IMR-90 (cell line): ENCODE data around the gene WBP11. TPM values are rescaled to one million over a fixed set of nuclear protein-coding genes. Genes with fewer than 3 reads are reported as not detected.

Experiments
- ATAC-seq: fragments of 200-7000 bp; cut with Tn5 transposase; 2 replicates; pipeline ENCODE4 v1.9.1; 2020; ENCODE audit warnings: low read depth, mild to moderate bottlenecking, moderate library complexity
- BruUV-seq: library from RNA; stranded (reverse); fragments of 400-500 nt; replicated peaks from 2 replicates; lab custom pipeline; 2021; lab: Mats Ljungman, UMichigan
- CTCF ChIA-PET: fragments of 300-600 bp; formaldehyde crosslinking; extraction: SDS; loops from one replicate; lab custom pipeline; 2021; ENCODE audit warnings: antibody characterized with exemption; lab: Yijun Ruan, JAX
- POLR2A ChIA-PET: fragments of 300-600 bp; sonication (Branson Sonifier 250); formaldehyde crosslinking; loops from one replicate; lab custom pipeline; 2022; ENCODE audit warnings: antibody characterized with exemption; ENCODE audit not compliant: unreplicated experiment; lab: Charles Lee
- DNase-seq: peaks from one replicate; pipeline ENCODE4 v3.0.0; 2013
- H2AFZ ChIP-seq: replicated peaks from 2 replicates; pipeline ENCODE3; 2013; ENCODE audit warnings: low read length, mild to moderate bottlenecking; ENCODE audit not compliant: poor library complexity
- H2AK5ac ChIP-seq: 2 replicates; pipeline ENCODE4 v1.6.1; 2013; ENCODE audit warnings: low read depth, low read length, inconsistent platforms
- H2AK9ac ChIP-seq: replicated peaks from 2 replicates; pipeline ENCODE3; 2013; ENCODE audit warnings: mild to moderate bottlenecking, low read depth, low read length, moderate library complexity; ENCODE audit not compliant: poor library complexity
- H2BK120ac ChIP-seq: 2 replicates; pipeline ENCODE4 v1.6.1; 2013; ENCODE audit warnings: low read depth, low read length, inconsistent platforms
- H2BK15ac ChIP-seq: 3 replicates; pipeline ENCODE4 v1.6.1; 2013; ENCODE audit warnings: low read depth, low read length, inconsistent platforms
- H2BK20ac ChIP-seq: 2 replicates; pipeline ENCODE4 v1.6.1; 2013; ENCODE audit warnings: low read depth, mild to moderate bottlenecking, inconsistent platforms, low read length, moderate library complexity
- H2BK5ac ChIP-seq: 2 replicates; pipeline ENCODE4 v1.6.1; 2013; ENCODE audit warnings: mild to moderate bottlenecking, low read depth, low read length, inconsistent platforms; ENCODE audit not compliant: poor library complexity, severe bottlenecking
- H3K14ac ChIP-seq: replicated peaks from 2 replicates; pipeline ENCODE4 v1.6.1; 2013; ENCODE audit warnings: low read depth, low read length, inconsistent platforms
- H3K18ac ChIP-seq: 2 replicates; pipeline ENCODE4 v1.6.1; 2013; ENCODE audit warnings: low read depth, low read length, control low read depth
- H3K23ac ChIP-seq: 2 replicates; pipeline ENCODE4 v1.6.1; 2013; ENCODE audit warnings: low read depth, low read length, inconsistent platforms
- H3K27ac ChIP-seq: 2 replicates; pipeline ENCODE4 v1.5.1; 2013; ENCODE audit warnings: mild to moderate bottlenecking, control low read depth, low read length; ENCODE audit not compliant: insufficient read depth
- H3K27me3 ChIP-seq: 2 replicates; pipeline ENCODE4 v1.6.1; 2013; ENCODE audit warnings: low read length; ENCODE audit not compliant: control insufficient read depth, insufficient read depth
- H3K36me3 ChIP-seq: 2 replicates; pipeline ENCODE4 v1.6.1; 2013; ENCODE audit warnings: low read length, mixed read lengths; ENCODE audit not compliant: control insufficient read depth, insufficient read depth
- H3K4ac ChIP-seq: 2 replicates; pipeline ENCODE4 v1.6.1; 2013; ENCODE audit warnings: low read depth, low read length, inconsistent platforms
- H3K4me1 ChIP-seq: 2 replicates; pipeline ENCODE4 v1.6.1; 2013; ENCODE audit warnings: low read length, mixed read lengths; ENCODE audit not compliant: control insufficient read depth, insufficient read depth
- H3K4me2 ChIP-seq: 2 replicates; pipeline ENCODE4 v1.6.1; 2013; ENCODE audit warnings: low read depth, mild to moderate bottlenecking, control low read depth, low read length, moderate library complexity
- H3K4me3 ChIP-seq: 2 replicates; pipeline ENCODE4 v1.5.1; 2013; ENCODE audit warnings: low read depth, mild to moderate bottlenecking, control low read depth, low read length, moderate library complexity; ENCODE audit not compliant: insufficient read depth
- H3K56ac ChIP-seq: 2 replicates; pipeline ENCODE4 v1.6.1; 2013; ENCODE audit warnings: low read length, inconsistent platforms; ENCODE audit not compliant: insufficient read depth; ENCODE audit errors: extremely low read depth
- H3K79me1 ChIP-seq, 2 experiments: 2 replicates each; pipeline ENCODE4 v1.6.1; 2013; ENCODE audit warnings: low read length in 2 of 2, inconsistent platforms in 1 of 2, low read depth in 1 of 2
- H3K9ac ChIP-seq: 2 replicates; pipeline ENCODE4 v1.6.1; 2013; ENCODE audit warnings: low read depth, low read length, control low read depth
- H3K9me1 ChIP-seq: 2 replicates; pipeline ENCODE4 v1.6.1; 2013; ENCODE audit warnings: low read length, inconsistent platforms; ENCODE audit not compliant: insufficient read depth
- H3K9me3 ChIP-seq: 2 replicates; pipeline ENCODE4 v1.6.1; 2013; ENCODE audit warnings: low read length; ENCODE audit not compliant: control insufficient read depth, insufficient read depth
- H4K20me1 ChIP-seq: 2 replicates; pipeline ENCODE4 v1.6.1; 2013; ENCODE audit warnings: low read length, inconsistent platforms; ENCODE audit not compliant: insufficient read depth
- H4K5ac ChIP-seq: 2 replicates; pipeline ENCODE4 v1.6.1; 2013; ENCODE audit warnings: mild to moderate bottlenecking, low read depth, low read length, control low read depth
- H4K8ac ChIP-seq, 2 experiments: 2 replicates each; pipeline ENCODE4 v1.6.1; 2013; ENCODE audit warnings: low read depth in 2 of 2, low read length in 2 of 2, control low read depth in 1 of 2, inconsistent platforms in 1 of 2
- H4K91ac ChIP-seq: 2 replicates; pipeline ENCODE4 v1.6.1; 2013; ENCODE audit warnings: low read depth, low read length, inconsistent platforms; ENCODE audit not compliant: insufficient read depth
- BHLHE40 ChIP-seq: fragments of 150-350 bp; IDR thresholded peaks from 2 replicates; pipeline ENCODE4 v1.6.1; 2016; ENCODE audit warnings: mild to moderate bottlenecking, low read depth, low read length
- CHD1 ChIP-seq: IDR thresholded peaks from 2 replicates; pipeline ENCODE4 v1.6.1; 2012; ENCODE audit warnings: low read depth, low read length, improper control_type of control experiment
- FOS ChIP-seq: fragments of 150-350 bp; IDR thresholded peaks from 2 replicates; pipeline ENCODE4 v1.6.1; 2016; ENCODE audit warnings: low read depth, low read length
- MAZ ChIP-seq: IDR thresholded peaks from 2 replicates; pipeline ENCODE4 v1.6.1; 2012; ENCODE audit warnings: low read depth, mild to moderate bottlenecking, low read length, improper control_type of control experiment, moderate library complexity, borderline replicate concordance
- MXI1 ChIP-seq: IDR thresholded peaks from 2 replicates; pipeline ENCODE4 v1.6.1; 2012; ENCODE audit warnings: low read depth, mild to moderate bottlenecking, low read length, moderate library complexity, borderline replicate concordance
- NFE2L2 ChIP-seq: fragments of 150-350 bp; IDR thresholded peaks from 2 replicates; pipeline ENCODE4 v1.6.1; 2016; ENCODE audit warnings: low read depth, mild to moderate bottlenecking, low read length
- POLR2A ChIP-seq: IDR thresholded peaks from 2 replicates; pipeline ENCODE4 v1.6.1; 2012; ENCODE audit warnings: mild to moderate bottlenecking, low read depth, low read length
- RFX5 ChIP-seq: IDR thresholded peaks from 2 replicates; pipeline ENCODE4 v1.8.0; 2012; ENCODE audit warnings: low read depth, mild to moderate bottlenecking, low read length, moderate library complexity
- SMC3 ChIP-seq: fragments of 150-350 bp; IDR thresholded peaks from 2 replicates; pipeline ENCODE4 v1.6.1; 2016; ENCODE audit warnings: low read depth, mild to moderate bottlenecking, antibody characterized with exemption, low read length, moderate library complexity
- WGBS, 2 experiments: methylation state at CpG; one replicate each; pipeline versions ENCODE4 v1.1.5 to v1.1.7; 2013; ENCODE audit warnings: missing lambda C conversion rate in 2 of 2; ENCODE audit not compliant: insufficient read length in 1 of 2; ENCODE audit errors: extremely low coverage in 2 of 2; 5-methylcytosine and 5-hydroxymethylcytosine counted together
- dilution Hi-C: fragments of 300-500 bp; cut with HindIII; formaldehyde crosslinking; loops from one replicate; pipeline ENCODE4 v1.14.3; 2018; ENCODE audit warnings: low sequenced_read_pairs; ENCODE audit not compliant: unreplicated experiment
- in situ Hi-C: fragments of 300-500 bp; cut with MboI; formaldehyde crosslinking; loops from 3 replicates; pipeline ENCODE4 v1.14.3; 2019; ENCODE audit warnings: low sequenced_read_pairs, inconsistent platforms, mixed read lengths
- intact Hi-C: fragments of 100-400 bp; cut with micrococcal nuclease; formaldehyde crosslinking; loops from 2 replicates; pipeline ENCODE4 v1.10.0; 2022
- polyA plus RNA-seq, 3 experiments: library from polyadenylated mRNA; depleted of rRNA; stranded (reverse); fragments of >200 nt; gene quantifications; 2 replicates each; pipeline ENCODE4 v1.2.3, GENCODE V29; 2012; ENCODE audit warnings: low replicate concordance in 1 of 3
- total RNA-seq: library from RNA; depleted of rRNA; stranded (reverse); fragments of >200 nt; gene quantifications from 2 replicates; pipeline ENCODE4 v1.2.3, GENCODE V29; 2012
- TF ChIP-seq, protein P1 (sequence below): fragments of 150-350 bp; IDR thresholded peaks from 2 replicates; pipeline ENCODE4 v1.6.1; 2016; ENCODE audit warnings: low read depth, mild to moderate bottlenecking, low read length, moderate library complexity, borderline replicate concordance
- TF ChIP-seq, protein P2 (sequence below): conservative IDR thresholded peaks from 2 replicates; pipeline ENCODE4 v1.5.1; 2012; ENCODE audit warnings: mild to moderate bottlenecking, low read depth, low read length, improper control_type of control experiment

WBP11 gene
- total and polyA plus RNA-seq, 2 of the 4 experiments (the other 2 are of a cell fraction), result 2.5 to 18.3 TPM

DNA sequence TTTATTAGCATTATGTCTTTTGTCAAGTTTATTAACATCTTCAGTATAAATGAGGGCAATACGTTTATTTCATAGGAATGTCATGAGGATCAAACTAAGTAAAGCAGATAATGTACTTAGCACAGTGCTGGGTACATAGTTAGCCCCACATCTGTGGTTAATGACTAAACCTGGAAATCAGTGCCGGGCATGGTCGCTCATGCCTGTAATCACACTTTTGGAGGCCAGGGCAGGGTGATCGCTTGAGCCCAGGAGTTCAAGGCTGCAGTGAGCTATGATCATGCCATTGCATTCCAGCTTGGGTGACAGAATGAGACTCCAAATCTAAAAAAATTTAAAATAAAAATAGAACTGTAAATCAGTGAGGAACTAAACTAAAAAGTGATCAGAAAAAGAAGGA is 62.1 kb downstream of the WBP11 start:
- Histone ChIP-seq H2AK9ac (no peak overlapping the region), H3K4me3 (no peak overlapping the region), H3K27me3 (no peaks in the 10 kb centered on the region), H2BK20ac (no peak overlapping the region), H4K8ac (no peak overlapping the region), H3K9me3 (no peaks in the 10 kb centered on the region), H4K5ac (no peak overlapping the region), H3K18ac (no peak overlapping the region), H3K79me1 (no peaks in the 10 kb centered on the region), H3K9me1 (no peaks in the 10 kb centered on the region), H3K4me1 (no peaks in the 10 kb centered on the region), H3K9ac (no peak overlapping the region), H3K27ac (no peak overlapping the region), H2AK5ac (no peak overlapping the region), H4K20me1 (no peaks in the 10 kb centered on the region), H3K4ac (no peak overlapping the region), H2BK120ac (no peak overlapping the region), H3K14ac (no peak overlapping the region), H3K36me3 (no peaks in the 10 kb centered on the region), H2BK5ac (no peak overlapping the region), H3K23ac (no peak overlapping the region), H4K91ac (no peak overlapping the region), H3K56ac (no peak overlapping the region), H3K4me2 (no peak overlapping the region), H2AFZ (no peak overlapping the region), H2BK15ac (no peak overlapping the region)
- TF ChIP-seq NFE2L2, result no peak
- TF ChIP-seq, protein P1, sequence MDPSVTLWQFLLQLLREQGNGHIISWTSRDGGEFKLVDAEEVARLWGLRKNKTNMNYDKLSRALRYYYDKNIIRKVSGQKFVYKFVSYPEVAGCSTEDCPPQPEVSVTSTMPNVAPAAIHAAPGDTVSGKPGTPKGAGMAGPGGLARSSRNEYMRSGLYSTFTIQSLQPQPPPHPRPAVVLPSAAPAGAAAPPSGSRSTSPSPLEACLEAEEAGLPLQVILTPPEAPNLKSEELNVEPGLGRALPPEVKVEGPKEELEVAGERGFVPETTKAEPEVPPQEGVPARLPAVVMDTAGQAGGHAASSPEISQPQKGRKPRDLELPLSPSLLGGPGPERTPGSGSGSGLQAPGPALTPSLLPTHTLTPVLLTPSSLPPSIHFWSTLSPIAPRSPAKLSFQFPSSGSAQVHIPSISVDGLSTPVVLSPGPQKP, result no peak
- no peak for TF ChIP-seq RFX5
- TF ChIP-seq POLR2A, result no peak
- TF ChIP-seq BHLHE40, result no peak
- no peak for TF ChIP-seq MXI1
- TF ChIP-seq SMC3, result no peak
- TF ChIP-seq FOS, result no peak
- no peak for TF ChIP-seq MAZ
- TF ChIP-seq, protein P2, sequence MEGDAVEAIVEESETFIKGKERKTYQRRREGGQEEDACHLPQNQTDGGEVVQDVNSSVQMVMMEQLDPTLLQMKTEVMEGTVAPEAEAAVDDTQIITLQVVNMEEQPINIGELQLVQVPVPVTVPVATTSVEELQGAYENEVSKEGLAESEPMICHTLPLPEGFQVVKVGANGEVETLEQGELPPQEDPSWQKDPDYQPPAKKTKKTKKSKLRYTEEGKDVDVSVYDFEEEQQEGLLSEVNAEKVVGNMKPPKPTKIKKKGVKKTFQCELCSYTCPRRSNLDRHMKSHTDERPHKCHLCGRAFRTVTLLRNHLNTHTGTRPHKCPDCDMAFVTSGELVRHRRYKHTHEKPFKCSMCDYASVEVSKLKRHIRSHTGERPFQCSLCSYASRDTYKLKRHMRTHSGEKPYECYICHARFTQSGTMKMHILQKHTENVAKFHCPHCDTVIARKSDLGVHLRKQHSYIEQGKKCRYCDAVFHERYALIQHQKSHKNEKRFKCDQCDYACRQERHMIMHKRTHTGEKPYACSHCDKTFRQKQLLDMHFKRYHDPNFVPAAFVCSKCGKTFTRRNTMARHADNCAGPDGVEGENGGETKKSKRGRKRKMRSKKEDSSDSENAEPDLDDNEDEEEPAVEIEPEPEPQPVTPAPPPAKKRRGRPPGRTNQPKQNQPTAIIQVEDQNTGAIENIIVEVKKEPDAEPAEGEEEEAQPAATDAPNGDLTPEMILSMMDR, result no peak
- no peak for TF ChIP-seq CHD1
- no peak for ATAC-seq
- WGBS, 2 experiments, result no CpG with 5 or more reads among the region's 4 CpGs
- DNase-seq, result no peak
- in situ Hi-C loops (no loop called here), intact Hi-C loops (no loop called here), dilution Hi-C loops (no loop called here)
- POLR2A ChIA-PET, result no interaction called here
- BruUV-seq, result no TSS peak
- CTCF ChIA-PET, result interaction anchor here (0.6 kb wide), 1 partner anchor 493 kb away, joined by 3 read pairs; no protein-coding TSS in a partner anchor
